ENCODE results near the gene OSGEP. TPM values are rescaled to one million over a fixed set of nuclear protein-coding genes. Genes with fewer than 3 reads are reported as not detected.

The OSGEP gene
- total and polyA plus RNA-seq, 2 of the 13 experiments (the other 11 are each of a cell fraction or from before 2014, with no cell fraction given), result 39.7 to 41.1 TPM

GRCh38 chr14:20499881-20500280 is 45.3 kb upstream of the OSGEP start:
- BruUV-seq (replicated peaks), result no TSS peak
- TF ChIP-seq ZNF496 (CRISPR knock-in tag; IDR thresholded peaks at IDR 0.05; ENCODE audit: insufficient replicate concordance) (no peak), ZFP37 (CRISPR knock-in tag; IDR thresholded peaks at IDR 0.05; ENCODE audit: borderline replicate concordance) (no peak), ZNF782 (CRISPR knock-in tag; IDR thresholded peaks at IDR 0.05; ENCODE audit: borderline replicate concordance) (no peak), GPBP1L1 (CRISPR knock-in tag; IDR thresholded peaks at IDR 0.05) (no peak), HDAC6 (IDR thresholded peaks at IDR 0.05; ENCODE audit: low read depth, low read length) (no peak), ZFX (CRISPR knock-in tag; IDR thresholded peaks at IDR 0.05; ENCODE audit: low read depth) (no peak), ZNF703 (CRISPR knock-in tag; IDR thresholded peaks at IDR 0.05; ENCODE audit: borderline replicate concordance) (no peak), ZNF781 (CRISPR knock-in tag; IDR thresholded peaks at IDR 0.05; ENCODE audit: borderline replicate concordance, not compliant biosample characterization) (no peak), ZC3H4 (CRISPR knock-in tag; IDR thresholded peaks at IDR 0.05; ENCODE audit: borderline replicate concordance) (no peak)
- ChIA-PET POLR2A (no interaction called here), CTCF (ENCODE audit: low intra/inter-chr PET ratio, low total read pairs) (no interaction called here)
- Histone ChIP-seq H3K4me2 (ENCODE audit: low read depth, low read length) (no peak overlapping the region), H3K27me3 (ENCODE audit: control insufficient read depth in 1 of 2, insufficient read depth in 2 of 2, low read length in 2 of 2) (peaks cover 0 to 5% of the 10 kb centered on the region in 2 experiments; a peak in 1 of 5 replicates), H3K4me1 (ENCODE audit: insufficient read depth, low read length) (no peaks in the 10 kb centered on the region), H3K36me3 (replicated peaks in 1 of 2; ENCODE audit: control insufficient read depth in 1 of 2, insufficient read depth in 2 of 2, low read length in 2 of 2) (no peaks in the 10 kb centered on the region), H3K27ac (ENCODE audit: extremely low read length, insufficient read depth, low read length) (no peak overlapping the region), H3K9me3 (ENCODE audit: low read length) (no peaks in the 10 kb centered on the region), H3K9ac (ENCODE audit: insufficient read depth, low read depth, low read length) (no peak overlapping the region), H4K20me1 (ENCODE audit: insufficient read depth, low read length) (no peaks in the 10 kb centered on the region), H2AFZ (ENCODE audit: low read length) (no peak overlapping the region), H3K4me3 (replicated peaks in 1 of 3; ENCODE audit: insufficient read depth in 1 of 3, low read depth in 2 of 3, low read length in 3 of 3) (no peak overlapping the region), H3K79me2 (ENCODE audit: insufficient read depth, low read length) (no peaks in the 10 kb centered on the region)
- intact Hi-C loops (cut with micrococcal nuclease; ENCODE audit: unreplicated experiment) (no loop called here), in situ Hi-C loops (cut with HindIII; ENCODE audit: extremely low pct_ligation_motif_present, low pct_unique_long_range_greater_than_20kb) (no loop called here)
- DNase-seq (ENCODE audit: low spot score) (no peak), FAIRE-seq (no peak), ATAC-seq (no peak)
- WGBS (ENCODE audit: low lambda C conversion rate), result 64% methylated on average over 5 of the region's 5 CpGs
